DMS 273 (cell line): ENCODE measurements around the gene PPP3CA.
A peak's percentile ranks its signal among the peaks of the same experiment; 100 is the strongest.
"Not testable (repeated sequence)": the region's sequence is repeated elsewhere in the genome, so short reads cannot be mapped to it uniquely, and the experiment has no call there.

Experiments used
- DNase-seq: peaks from one replicate; lab custom pipeline; 2025; ENCODE audit not compliant: unreplicated experiment; lab: John Stamatoyannopoulos, UW

PPP3CA gene

GRCh38 chr4:101258883-101259282, 88.4 kb downstream of the PPP3CA start:
- DNase-seq: no peak

GRCh38 chr4:101256222-101256621, 91.1 kb downstream of the PPP3CA start:
- no peak for DNase-seq

GRCh38 chr4:101254776-101255175, 92.5 kb downstream of the PPP3CA start:
- no peak for DNase-seq

- DNase-seq: peak; percentile 65
Observed at GRCh38 chr4:101253121-101253520, 94.2 kb downstream of the PPP3CA start.

- peak; percentile 72 for DNase-seq
Observed at GRCh38 chr4:101252721-101253120, 94.6 kb downstream of the PPP3CA start.

- no peak for DNase-seq
Observed at GRCh38 chr4:101251261-101251660, 96.1 kb downstream of the PPP3CA start.

GRCh38 chr4:101244349-101244748, 103.0 kb downstream of the PPP3CA start:
- no peak for DNase-seq

- DNase-seq: no peak
Observed at GRCh38 chr4:101242441-101242840, 104.9 kb downstream of the PPP3CA start.

GRCh38 chr4:101240099-101240498, 107.2 kb downstream of the PPP3CA start:
- DNase-seq: no peak

GRCh38 chr4:101239665-101240064, 107.7 kb downstream of the PPP3CA start:
- no peak for DNase-seq

GRCh38 chr4:101238706-101239105, 108.6 kb downstream of the PPP3CA start:
- DNase-seq: no peak

- no peak for DNase-seq
Observed at GRCh38 chr4:101237773-101238172, 109.6 kb downstream of the PPP3CA start.

GRCh38 chr4:101236097-101236496, 111.2 kb downstream of the PPP3CA start:
- DNase-seq: no peak

GRCh38 chr4:101234141-101234540, 113.2 kb downstream of the PPP3CA start:
- DNase-seq: not testable (repeated sequence)

GRCh38 chr4:101232074-101232776, 115.1 kb downstream of the PPP3CA start:
- DNase-seq: no peak

GRCh38 chr4:101230801-101231426, 116.4 kb downstream of the PPP3CA start:
- no peak for DNase-seq

- no peak for DNase-seq
Observed at GRCh38 chr4:101229116-101229515, 118.2 kb downstream of the PPP3CA start.

- DNase-seq: no peak
Observed at GRCh38 chr4:101227715-101228114, 119.6 kb downstream of the PPP3CA start.

- no peak for DNase-seq
Observed at GRCh38 chr4:101224358-101225218, 122.7 kb downstream of the PPP3CA start.

- DNase-seq: no peak
Observed at GRCh38 chr4:101222156-101222845, 125.0 kb downstream of the PPP3CA start.

GRCh38 chr4:101221294-101221693, 126.0 kb downstream of the PPP3CA start:
- no peak for DNase-seq
